Measurements from ENCODE around the gene SDHC.
"Not testable (repeated sequence)": the region's sequence is repeated elsewhere in the genome, so short reads cannot be mapped to it uniquely, and the experiment has no call there.

Gene SDHC

GRCh38 chr1:161304927-161305866 lies 9.0 kb upstream of the SDHC start:
- Mint-ChIP-seq H3K4me1 (ENCODE audit: low read depth) (peaks cover 43% of the 10 kb centered on the region), H3K27ac (peak overlapping the region; percentile 64), H3K9me3 (ENCODE audit: low read depth) (no peaks in the 10 kb centered on the region), H3K27me3 (no peaks in the 10 kb centered on the region), H3K4me3 (peak overlapping the region; percentile 98), H3K36me3 (no peaks in the 10 kb centered on the region)

GRCh38 chr1:161305867-161306519 lies 8.2 kb upstream of the SDHC start:
- Mint-ChIP-seq H3K4me3 (peak overlapping the region; percentile 98), H3K27ac (peak overlapping the region; percentile 92), H3K36me3 (no peaks in the 10 kb centered on the region)

GRCh38 chr1:161307230-161307768 lies 6.9 kb upstream of the SDHC start:
- Mint-ChIP-seq H3K27me3 (no peaks in the 10 kb centered on the region), H3K9me3 (ENCODE audit: low read depth) (no peaks in the 10 kb centered on the region), H3K4me3 (peak overlapping the region; percentile 30), H3K4me1 (ENCODE audit: low read depth) (peaks cover 43% of the 10 kb centered on the region), H3K36me3 (no peaks in the 10 kb centered on the region), H3K27ac (peak overlapping the region; percentile 17)

More at GRCh38 chr1:161305867-161306519, 8.2 kb upstream of the SDHC start:
- Mint-ChIP-seq H3K4me1 (ENCODE audit: low read depth) (peaks cover 43% of the 10 kb centered on the region), H3K9me3 (ENCODE audit: low read depth) (no peaks in the 10 kb centered on the region), H3K27me3 (no peaks in the 10 kb centered on the region)

GRCh38 chr1:161307892-161308638 lies 6.1 kb upstream of the SDHC start:
- H3K4me1 Mint-ChIP-seq (ENCODE audit: low read depth), result peaks cover 42% of the 10 kb centered on the region
- H3K27me3 Mint-ChIP-seq, result no peaks in the 10 kb centered on the region
- H3K36me3 Mint-ChIP-seq, result no peaks in the 10 kb centered on the region
- no peak overlapping the region for H3K27ac Mint-ChIP-seq
- no peak overlapping the region for H3K4me3 Mint-ChIP-seq
- no peaks in the 10 kb centered on the region for H3K9me3 Mint-ChIP-seq (ENCODE audit: low read depth)

- H3K36me3 Mint-ChIP-seq, result no peaks in the 10 kb centered on the region
- H3K27ac Mint-ChIP-seq, result no peak within 1 kb of the TSS
- no peaks in the 10 kb centered on the region for H3K27me3 Mint-ChIP-seq
- no peak within 1 kb of the TSS for H3K4me3 Mint-ChIP-seq
- H3K9me3 Mint-ChIP-seq (ENCODE audit: low read depth), result no peaks in the 10 kb centered on the region
- peaks cover 32% of the 10 kb centered on the region for H3K4me1 Mint-ChIP-seq (ENCODE audit: low read depth)
Observed at GRCh38 chr1:161309868-161310267, 4.3 kb upstream of the SDHC start, which contains the start of gene MPZ. Gene MPZ, minus strand, starts transcription at chr1:161309968. Its CDS starts 63 bp downstream, at chr1:161309905.

GRCh38 chr1:161311595-161312181 lies 2.5 kb upstream of the SDHC start:
- H3K4me1 Mint-ChIP-seq (ENCODE audit: low read depth), result peaks cover 31% of the 10 kb centered on the region
- H3K27me3 Mint-ChIP-seq, result no peaks in the 10 kb centered on the region
- no peaks in the 10 kb centered on the region for H3K36me3 Mint-ChIP-seq
- H3K9me3 Mint-ChIP-seq (ENCODE audit: low read depth), result no peaks in the 10 kb centered on the region
- H3K27ac Mint-ChIP-seq, result no peak overlapping the region
- H3K4me3 Mint-ChIP-seq, result no peak overlapping the region

- Mint-ChIP-seq H3K27ac (peak overlapping the region; percentile 97), H3K27me3 (no peaks in the 10 kb centered on the region), H3K4me1 (ENCODE audit: low read depth) (peaks cover 26% of the 10 kb centered on the region), H3K9me3 (ENCODE audit: low read depth) (no peaks in the 10 kb centered on the region), H3K4me3 (peak overlapping the region; percentile 97), H3K36me3 (no peaks in the 10 kb centered on the region)
Observed at GRCh38 chr1:161313554-161314200, 504 bp upstream of the SDHC start.

GRCh38 chr1:161315841-161316674 lies 1.9 kb downstream of the SDHC start:
- H3K36me3 Mint-ChIP-seq; H3K9me3 Mint-ChIP-seq (ENCODE audit: low read depth); H3K27me3 Mint-ChIP-seq; H3K27ac Mint-ChIP-seq: not testable (repeated sequence)
- Mint-ChIP-seq H3K4me3 (peak overlapping the region; percentile 97), H3K4me1 (ENCODE audit: low read depth) (peaks cover 29% of the 10 kb centered on the region)

GRCh38 chr1:161324020-161324419 lies 9.8 kb downstream of the SDHC start:
- Mint-ChIP-seq H3K9me3 (ENCODE audit: low read depth) (no peaks in the 10 kb centered on the region), H3K36me3 (peaks cover 4% of the 10 kb centered on the region), H3K4me3 (no peak overlapping the region), H3K27me3 (no peaks in the 10 kb centered on the region), H3K4me1 (ENCODE audit: low read depth) (peaks cover 13% of the 10 kb centered on the region), H3K27ac (no peak overlapping the region)

- Mint-ChIP-seq H3K9me3 (ENCODE audit: low read depth) (no peaks in the 10 kb centered on the region), H3K27ac (no peak overlapping the region), H3K4me1 (ENCODE audit: low read depth) (peaks cover 4% of the 10 kb centered on the region), H3K4me3 (no peak overlapping the region), H3K36me3 (peaks cover 8% of the 10 kb centered on the region), H3K27me3 (no peaks in the 10 kb centered on the region)
Observed at GRCh38 chr1:161330346-161330745, 16.2 kb downstream of the SDHC start.

- peaks cover 6% of the 10 kb centered on the region for H3K4me1 Mint-ChIP-seq (ENCODE audit: low read depth)
Observed at GRCh38 chr1:161333166-161333565, 19.0 kb downstream of the SDHC start.

GRCh38 chr1:161335796-161336195 lies 21.6 kb downstream of the SDHC start:
- H3K27me3 Mint-ChIP-seq, result no peaks in the 10 kb centered on the region
- H3K9me3 Mint-ChIP-seq (ENCODE audit: low read depth), result no peaks in the 10 kb centered on the region
- H3K27ac Mint-ChIP-seq, result no peak overlapping the region
- H3K4me3 Mint-ChIP-seq, result no peak overlapping the region
- peaks cover 7% of the 10 kb centered on the region for H3K4me1 Mint-ChIP-seq (ENCODE audit: low read depth)
- peaks cover 8% of the 10 kb centered on the region for H3K36me3 Mint-ChIP-seq

More at GRCh38 chr1:161333166-161333565, 19.0 kb downstream of the SDHC start:
- no peaks in the 10 kb centered on the region for H3K9me3 Mint-ChIP-seq (ENCODE audit: low read depth)
- no peaks in the 10 kb centered on the region for H3K27me3 Mint-ChIP-seq
- H3K4me3 Mint-ChIP-seq, result no peak overlapping the region
- no peak overlapping the region for H3K27ac Mint-ChIP-seq
- H3K36me3 Mint-ChIP-seq, result peaks cover 8% of the 10 kb centered on the region

- no peaks in the 10 kb centered on the region for H3K27me3 Mint-ChIP-seq
- peaks cover 15% of the 10 kb centered on the region for H3K4me1 Mint-ChIP-seq (ENCODE audit: low read depth)
- H3K27ac Mint-ChIP-seq, result no peak overlapping the region
- no peaks in the 10 kb centered on the region for H3K9me3 Mint-ChIP-seq (ENCODE audit: low read depth)
- no peak overlapping the region for H3K4me3 Mint-ChIP-seq
- peaks cover 13% of the 10 kb centered on the region for H3K36me3 Mint-ChIP-seq
Observed at GRCh38 chr1:161342177-161342576, 28.0 kb downstream of the SDHC start.

Data from activated naive CD8-positive, alpha-beta T cell (primary cell).